Activated naive CD8-positive, alpha-beta T cell (primary cell): ENCODE measurements around the gene SLC17A7.

ENCODE experiments used
- H3K27ac Mint-ChIP-seq: one replicate; pipeline ENCODE4 v1.8.0; 2021; ENCODE audit warnings: mixed read lengths
- H3K27me3 Mint-ChIP-seq: one replicate; pipeline ENCODE4 v1.8.0; 2021; ENCODE audit warnings: mixed read lengths
- H3K36me3 Mint-ChIP-seq: one replicate; pipeline ENCODE4 v1.8.0; 2021; ENCODE audit warnings: mixed read lengths
- H3K4me1 Mint-ChIP-seq: one replicate; pipeline ENCODE4 v1.8.0; 2021; ENCODE audit warnings: low read depth, mixed read lengths
- H3K4me3 Mint-ChIP-seq: one replicate; pipeline ENCODE4 v1.8.0; 2021; ENCODE audit warnings: mild to moderate bottlenecking, mixed read lengths
- H3K9me3 Mint-ChIP-seq: one replicate; pipeline ENCODE4 v1.8.0; 2021; ENCODE audit warnings: low read depth, mixed read lengths

Gene SLC17A7

DNA sequence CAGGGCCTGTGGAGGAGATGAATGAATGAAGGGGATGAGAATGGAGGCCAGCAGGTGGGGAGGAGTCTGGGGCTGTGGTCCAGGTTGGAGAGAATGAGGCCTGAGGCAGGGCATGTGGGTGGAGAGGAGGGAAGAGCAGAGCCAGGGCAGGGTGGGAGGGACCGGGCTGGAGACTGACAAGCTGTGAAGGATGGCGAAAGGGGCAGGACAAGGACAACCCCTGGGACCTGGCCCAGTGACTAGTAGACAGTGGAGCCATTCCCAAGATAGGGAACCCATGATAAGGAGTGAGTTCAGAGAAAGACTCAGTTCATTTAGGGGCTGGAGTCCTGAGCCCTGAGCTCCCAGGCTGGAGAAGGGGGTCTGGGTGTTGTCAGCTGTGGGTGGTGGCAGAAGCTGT lies 21.1 kb downstream of the SLC17A7 start:
- Mint-ChIP-seq H3K4me3 (peak overlapping the region; percentile 36), H3K9me3 (no peaks in the 10 kb centered on the region), H3K36me3 (no peaks in the 10 kb centered on the region), H3K4me1 (peaks cover 33% of the 10 kb centered on the region), H3K27me3 (peaks cover 42% of the 10 kb centered on the region), H3K27ac (no peak overlapping the region)

DNA sequence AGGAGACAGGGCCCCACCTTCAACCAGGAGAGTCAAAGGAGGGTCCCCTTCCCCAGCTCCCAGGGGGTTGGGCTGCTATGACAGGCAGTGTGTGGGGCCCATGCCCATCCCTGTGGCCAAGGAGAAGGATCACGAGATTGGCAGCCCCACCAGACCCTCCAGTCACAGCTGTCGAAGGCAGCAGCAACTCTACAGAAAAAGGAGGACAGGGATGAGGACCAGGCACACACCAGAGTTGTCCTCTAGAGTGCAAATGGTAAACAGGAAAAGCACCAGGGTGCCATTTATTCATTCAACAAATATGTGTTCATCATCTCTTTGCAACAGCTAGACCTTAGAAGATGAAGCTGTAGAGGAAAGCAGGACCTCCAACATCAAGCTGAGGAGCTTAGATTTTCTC lies 22.2 kb downstream of the SLC17A7 start:
- Mint-ChIP-seq H3K36me3 (no peaks in the 10 kb centered on the region), H3K27me3 (peaks cover 41% of the 10 kb centered on the region), H3K9me3 (no peaks in the 10 kb centered on the region), H3K4me1 (peaks cover 30% of the 10 kb centered on the region), H3K4me3 (no peak overlapping the region), H3K27ac (no peak overlapping the region)

DNA sequence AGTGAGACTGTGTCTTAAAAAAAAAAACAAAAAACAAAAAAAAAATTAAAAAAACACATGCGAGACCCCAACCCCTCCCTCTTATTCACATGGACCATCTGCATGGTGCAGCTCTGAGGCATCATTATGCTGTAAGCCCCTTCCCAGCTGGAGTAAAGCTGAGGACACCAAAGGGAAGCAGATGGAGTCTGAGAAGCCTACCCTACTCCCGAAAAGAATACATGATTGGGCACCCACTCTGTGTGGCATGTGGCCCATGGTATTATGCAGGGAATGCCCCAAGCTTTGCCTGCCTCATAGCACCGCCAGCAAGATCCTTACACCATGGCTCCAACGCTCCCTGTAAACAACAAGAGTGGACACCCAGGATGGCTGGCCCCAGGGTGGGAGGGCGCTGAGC lies 22.8 kb downstream of the SLC17A7 start:
- H3K4me1 Mint-ChIP-seq: peaks cover 24% of the 10 kb centered on the region
- H3K36me3 Mint-ChIP-seq: no peaks in the 10 kb centered on the region
- H3K27me3 Mint-ChIP-seq: peaks cover 36% of the 10 kb centered on the region
- no peak overlapping the region for H3K4me3 Mint-ChIP-seq
- no peak overlapping the region for H3K27ac Mint-ChIP-seq
- H3K9me3 Mint-ChIP-seq: no peaks in the 10 kb centered on the region

DNA sequence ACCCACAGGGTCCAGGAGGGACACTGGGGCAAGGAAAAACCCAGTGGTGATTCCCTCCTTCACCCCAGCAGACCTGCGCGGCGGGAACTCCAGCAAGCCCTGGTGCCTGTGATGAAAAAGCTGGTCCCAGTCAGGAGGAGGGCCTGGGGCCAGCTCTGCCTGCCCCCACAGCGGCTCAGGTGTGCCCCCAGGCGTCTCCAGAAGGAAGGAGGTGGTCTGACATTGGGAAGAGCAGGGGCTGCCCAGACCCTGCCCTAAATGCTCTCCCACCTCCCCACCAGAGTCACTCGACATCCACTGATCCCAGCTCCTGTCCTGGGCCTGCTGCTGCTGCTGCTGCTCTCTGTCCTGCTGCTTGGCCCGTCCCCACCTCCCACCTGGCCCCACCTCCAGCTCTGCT lies 24.2 kb downstream of the SLC17A7 start:
- peaks cover 18% of the 10 kb centered on the region for H3K4me1 Mint-ChIP-seq
- H3K27me3 Mint-ChIP-seq: peaks cover 31% of the 10 kb centered on the region
- H3K9me3 Mint-ChIP-seq: no peaks in the 10 kb centered on the region
- no peak overlapping the region for H3K4me3 Mint-ChIP-seq
- no peak overlapping the region for H3K27ac Mint-ChIP-seq
- H3K36me3 Mint-ChIP-seq: no peaks in the 10 kb centered on the region

DNA sequence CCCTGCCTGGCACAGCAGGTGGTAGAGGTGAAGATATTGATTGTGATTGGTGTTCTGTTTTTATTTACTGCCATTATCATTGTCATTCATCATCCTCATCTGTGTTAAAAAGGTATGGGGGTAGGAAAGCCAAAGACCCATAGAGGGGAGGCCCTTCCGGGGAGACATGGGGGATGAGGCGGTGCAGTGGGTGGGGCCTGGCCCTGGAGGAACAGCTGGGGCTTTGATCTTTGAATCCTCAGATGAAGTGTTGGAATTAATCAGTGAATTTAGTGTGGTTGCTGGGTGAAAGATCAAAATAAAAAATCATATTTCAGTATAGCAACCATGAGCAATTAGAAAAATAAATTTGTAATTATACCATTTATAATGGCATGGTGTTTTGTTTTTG lies 25.5 kb downstream of the SLC17A7 start:
- no peak overlapping the region for H3K27ac Mint-ChIP-seq
- no peaks in the 10 kb centered on the region for H3K9me3 Mint-ChIP-seq
- H3K36me3 Mint-ChIP-seq: no peaks in the 10 kb centered on the region
- H3K4me1 Mint-ChIP-seq: peaks cover 22% of the 10 kb centered on the region
- H3K4me3 Mint-ChIP-seq: no peak overlapping the region
- peaks cover 21% of the 10 kb centered on the region for H3K27me3 Mint-ChIP-seq

DNA sequence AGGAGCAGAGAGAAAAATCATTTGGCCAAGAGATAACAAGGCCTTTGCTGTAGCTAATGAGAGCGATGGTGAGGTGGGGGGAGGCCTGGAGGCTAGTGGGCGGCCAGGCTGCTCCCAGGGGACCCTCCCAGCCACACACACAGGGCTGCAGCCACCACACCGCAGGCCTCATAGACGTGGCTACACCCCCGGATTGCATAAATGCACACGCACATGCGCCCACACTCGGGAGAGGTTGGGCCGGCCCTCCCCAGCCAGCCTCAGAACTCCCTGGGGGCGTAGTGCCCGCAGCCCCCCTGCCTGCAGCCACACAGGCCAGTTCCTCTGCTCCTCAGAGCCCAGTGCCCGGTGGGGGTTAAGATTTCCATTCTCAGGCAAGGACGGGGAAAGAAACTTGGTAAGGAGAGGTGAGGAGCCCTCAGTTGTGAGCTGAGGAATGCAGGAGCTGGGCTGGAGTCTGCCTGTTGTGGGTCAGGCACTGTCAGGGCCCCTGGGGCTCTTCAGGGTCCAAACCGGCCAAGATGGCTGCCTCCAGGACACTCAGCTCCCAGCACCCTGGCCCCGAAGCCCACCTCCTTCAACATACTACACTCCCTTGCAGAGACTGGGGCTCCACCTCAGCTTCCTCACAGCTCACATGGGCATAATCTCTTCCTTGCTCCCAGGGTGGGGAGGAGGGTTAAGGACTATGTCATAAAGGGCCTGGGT lies 26.1 kb downstream of the SLC17A7 start:
- Mint-ChIP-seq H3K27me3 (peaks cover 17% of the 10 kb centered on the region), H3K4me3 (no peak overlapping the region), H3K4me1 (peaks cover 20% of the 10 kb centered on the region), H3K36me3 (no peaks in the 10 kb centered on the region), H3K27ac (no peak overlapping the region), H3K9me3 (no peaks in the 10 kb centered on the region)

DNA sequence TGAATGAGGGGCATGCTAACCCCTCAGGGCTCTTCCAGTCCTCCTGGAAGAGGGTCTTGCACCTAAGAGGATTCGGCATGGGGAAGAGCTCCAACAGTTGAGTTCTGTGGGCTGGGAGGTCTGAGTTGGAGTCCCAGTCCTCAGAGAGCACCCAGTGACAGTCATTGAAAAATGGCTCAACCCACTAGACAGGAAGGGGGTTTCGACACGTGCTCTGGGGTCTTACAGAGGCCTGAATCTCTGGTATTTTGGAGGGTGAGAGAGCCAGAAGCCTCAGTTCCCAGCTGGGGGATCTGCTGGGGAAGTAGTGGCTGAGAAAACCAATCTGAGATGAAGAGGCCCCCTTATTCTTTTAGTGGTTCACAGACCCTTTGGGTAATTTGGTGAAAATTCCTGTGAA lies 27.1 kb downstream of the SLC17A7 start:
- H3K36me3 Mint-ChIP-seq: no peaks in the 10 kb centered on the region
- peaks cover 9% of the 10 kb centered on the region for H3K27me3 Mint-ChIP-seq
- peaks cover 28% of the 10 kb centered on the region for H3K4me1 Mint-ChIP-seq
- H3K27ac Mint-ChIP-seq: no peak overlapping the region
- H3K4me3 Mint-ChIP-seq: no peak overlapping the region
- H3K9me3 Mint-ChIP-seq: no peaks in the 10 kb centered on the region

DNA sequence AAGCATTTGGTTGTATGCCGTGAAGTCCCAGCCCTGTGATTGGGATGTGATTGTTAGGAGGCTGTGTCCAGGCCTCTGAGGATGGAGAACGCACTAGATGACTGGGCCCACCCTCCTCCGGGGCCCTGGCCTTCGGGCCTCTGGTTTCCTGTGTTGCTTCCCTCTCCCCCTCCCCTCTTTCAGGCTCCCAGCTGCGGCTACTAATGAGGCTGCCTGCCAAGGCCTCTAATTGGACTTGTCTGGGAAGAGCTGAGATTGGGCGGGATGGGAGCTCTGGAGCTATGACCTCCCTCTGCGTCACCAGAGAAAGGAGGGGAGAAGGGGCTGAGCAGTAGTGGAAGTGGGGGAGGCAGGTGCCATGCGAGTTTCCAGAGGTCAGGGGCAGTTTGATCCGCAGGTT lies 28.0 kb downstream of the SLC17A7 start:
- Mint-ChIP-seq H3K4me1 (peaks cover 37% of the 10 kb centered on the region), H3K4me3 (no peak overlapping the region), H3K36me3 (no peaks in the 10 kb centered on the region)

DNA sequence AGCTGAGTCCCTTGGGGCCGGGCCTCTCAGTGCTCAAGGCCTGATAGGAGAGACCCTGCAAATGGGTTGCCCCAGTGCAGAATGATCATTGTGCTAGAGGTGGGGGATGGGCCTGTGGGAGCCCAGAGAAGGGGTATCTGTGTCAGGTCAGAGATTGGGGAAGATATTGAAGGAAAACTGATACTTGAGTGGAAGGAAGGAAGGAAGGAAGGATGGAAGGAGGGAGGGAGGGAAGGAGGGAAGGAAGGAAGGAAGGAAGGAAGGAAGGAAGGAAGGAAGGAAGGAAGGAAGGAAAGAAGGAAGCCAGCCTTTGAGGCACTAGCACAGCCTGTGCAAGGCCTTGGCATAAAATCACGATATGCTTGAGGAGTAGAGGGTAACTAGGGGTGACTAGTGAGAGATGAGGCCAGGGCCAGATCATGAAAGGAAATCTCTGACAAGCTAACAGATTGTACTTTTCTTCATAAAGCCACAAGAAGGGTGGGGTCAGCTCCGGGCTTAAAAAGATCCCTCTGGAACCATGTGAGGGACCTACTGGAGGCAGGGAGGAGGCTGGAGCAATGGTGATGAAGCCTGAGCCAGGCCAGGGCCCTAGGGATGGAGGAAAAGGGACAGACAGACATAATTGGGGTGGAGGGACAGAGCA lies 29.5 kb downstream of the SLC17A7 start:
- no peak overlapping the region for H3K4me3 Mint-ChIP-seq
- H3K27ac Mint-ChIP-seq: no peak overlapping the region
- peaks cover 47% of the 10 kb centered on the region for H3K4me1 Mint-ChIP-seq
- H3K36me3 Mint-ChIP-seq: no peaks in the 10 kb centered on the region
- no peaks in the 10 kb centered on the region for H3K9me3 Mint-ChIP-seq
- no peaks in the 10 kb centered on the region for H3K27me3 Mint-ChIP-seq

More for the DNA sequence above, 28.0 kb downstream of the SLC17A7 start:
- Mint-ChIP-seq H3K27me3 (peaks cover 4% of the 10 kb centered on the region), H3K27ac (no peak overlapping the region), H3K9me3 (no peaks in the 10 kb centered on the region)

DNA sequence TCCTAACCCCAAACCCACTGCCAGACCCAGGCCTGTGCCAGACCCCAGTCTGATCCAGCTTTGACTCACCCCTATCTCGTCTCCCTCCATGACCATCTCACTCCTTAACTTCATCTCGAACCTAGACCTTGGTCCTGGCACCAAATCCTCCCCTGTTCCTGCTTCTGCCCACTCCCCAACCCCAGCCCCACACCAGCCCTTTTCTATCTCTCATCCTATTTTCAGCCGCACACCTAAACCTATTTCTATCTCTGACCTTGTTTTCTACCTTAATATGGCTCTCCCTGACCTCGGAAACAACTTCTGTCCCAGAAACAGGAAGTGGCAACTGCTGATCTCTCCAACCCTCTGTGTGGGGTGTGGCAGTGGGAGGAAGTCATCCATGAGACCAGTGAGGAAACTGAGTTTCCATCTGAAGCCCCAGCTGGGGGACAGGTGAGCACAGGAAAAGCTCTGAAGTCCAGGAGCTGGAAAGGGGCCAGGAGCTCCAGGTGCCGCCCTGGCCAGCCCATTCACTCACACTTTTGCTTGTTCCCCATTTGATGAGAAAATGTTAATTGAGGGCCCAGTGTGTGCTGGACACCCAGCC lies 31.8 kb downstream of the SLC17A7 start:
- Mint-ChIP-seq H3K27me3 (no peaks in the 10 kb centered on the region), H3K9me3 (no peaks in the 10 kb centered on the region), H3K4me3 (peak overlapping the region; percentile 51), H3K4me1 (peaks cover 54% of the 10 kb centered on the region), H3K27ac (peak overlapping the region; percentile 55), H3K36me3 (no peaks in the 10 kb centered on the region)

DNA sequence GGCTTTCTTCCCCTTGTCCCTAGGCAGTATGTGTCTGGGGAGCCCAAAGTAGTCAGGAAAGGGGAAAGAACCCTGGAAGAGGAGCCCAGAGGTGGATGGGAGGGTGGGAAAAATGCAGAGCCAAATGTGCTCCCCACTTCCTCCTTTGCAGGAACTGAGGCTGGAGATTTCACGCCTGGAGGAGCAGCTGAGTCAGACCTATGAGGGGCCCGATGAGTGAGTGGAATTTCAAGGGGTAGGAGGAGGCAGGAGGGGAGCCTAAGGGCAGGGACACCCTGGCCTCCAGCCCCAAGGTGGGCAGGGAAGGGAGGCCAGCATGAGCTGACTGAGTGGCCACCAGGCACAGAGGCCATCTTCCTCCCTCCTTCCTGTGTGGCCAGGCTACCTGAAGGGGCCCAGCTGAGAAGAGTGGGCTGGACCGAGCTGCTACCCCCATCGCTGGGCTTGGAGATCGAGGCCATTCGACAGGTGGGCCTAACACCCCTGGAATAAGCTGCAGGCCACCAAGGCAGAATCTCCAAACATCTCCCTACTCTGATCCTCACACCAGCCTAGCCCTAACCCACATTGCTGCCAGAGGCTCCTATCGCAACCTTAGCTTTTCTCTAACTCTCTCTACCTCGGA lies 32.4 kb downstream of the SLC17A7 start:
- H3K27ac Mint-ChIP-seq: peak overlapping the region; percentile 22
- peak overlapping the region; percentile 51 for H3K4me3 Mint-ChIP-seq
- H3K4me1 Mint-ChIP-seq: peaks cover 54% of the 10 kb centered on the region
- no peaks in the 10 kb centered on the region for H3K36me3 Mint-ChIP-seq
- no peaks in the 10 kb centered on the region for H3K9me3 Mint-ChIP-seq
- no peaks in the 10 kb centered on the region for H3K27me3 Mint-ChIP-seq

DNA sequence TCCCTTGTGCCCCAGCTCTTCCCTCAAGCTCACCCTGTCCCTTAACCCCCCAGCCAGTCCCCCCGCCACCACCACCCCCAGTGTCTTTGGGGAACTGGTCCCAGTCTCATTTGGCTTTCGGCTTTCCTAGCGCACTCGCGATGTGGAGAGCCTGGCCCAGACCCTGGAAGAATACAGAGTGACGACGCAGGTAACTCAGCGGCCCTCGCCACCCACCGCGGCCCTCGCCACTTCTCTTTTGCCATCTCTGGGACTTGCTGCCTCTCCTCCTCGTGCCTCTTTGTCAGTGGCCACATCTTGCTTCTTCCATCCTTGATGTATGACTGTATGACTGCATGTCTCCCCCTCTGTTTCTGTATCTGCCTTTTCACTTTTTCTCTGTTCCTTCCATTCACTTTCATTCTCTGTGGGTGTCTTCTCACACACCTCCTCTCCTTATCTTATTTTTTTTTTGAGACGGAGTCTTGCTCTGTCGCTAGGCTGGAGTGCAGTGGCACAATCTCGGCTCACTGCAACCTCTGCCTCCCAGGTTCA lies 33.8 kb downstream of the SLC17A7 start:
- Mint-ChIP-seq H3K9me3 (no peaks in the 10 kb centered on the region), H3K27me3 (no peaks in the 10 kb centered on the region), H3K36me3 (no peaks in the 10 kb centered on the region), H3K4me3 (no peak overlapping the region), H3K27ac (no peak overlapping the region), H3K4me1 (peaks cover 60% of the 10 kb centered on the region)

DNA sequence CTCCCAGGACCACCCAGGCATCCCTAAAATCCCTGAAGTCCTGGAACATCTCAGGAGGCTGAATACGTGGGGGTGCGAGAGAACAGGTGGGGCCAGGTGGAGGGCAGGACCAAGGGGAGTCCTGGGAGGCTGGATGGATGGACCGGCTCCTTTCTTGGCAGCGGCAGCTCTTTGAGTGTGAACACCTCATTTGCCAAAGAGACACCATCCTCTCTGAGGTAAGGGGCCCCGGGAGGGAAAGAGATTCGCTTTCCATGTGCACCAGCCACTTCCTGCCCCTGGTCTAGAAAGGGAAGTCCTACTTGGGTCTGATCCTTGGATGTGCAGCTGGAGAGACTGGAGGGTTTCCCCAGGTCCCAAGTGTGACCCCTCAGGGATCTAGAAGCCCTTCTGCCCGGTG lies 34.2 kb downstream of the SLC17A7 start:
- Mint-ChIP-seq H3K27ac (no peak overlapping the region), H3K36me3 (no peaks in the 10 kb centered on the region), H3K4me3 (no peak overlapping the region), H3K27me3 (no peaks in the 10 kb centered on the region), H3K4me1 (peaks cover 56% of the 10 kb centered on the region), H3K9me3 (no peaks in the 10 kb centered on the region)

DNA sequence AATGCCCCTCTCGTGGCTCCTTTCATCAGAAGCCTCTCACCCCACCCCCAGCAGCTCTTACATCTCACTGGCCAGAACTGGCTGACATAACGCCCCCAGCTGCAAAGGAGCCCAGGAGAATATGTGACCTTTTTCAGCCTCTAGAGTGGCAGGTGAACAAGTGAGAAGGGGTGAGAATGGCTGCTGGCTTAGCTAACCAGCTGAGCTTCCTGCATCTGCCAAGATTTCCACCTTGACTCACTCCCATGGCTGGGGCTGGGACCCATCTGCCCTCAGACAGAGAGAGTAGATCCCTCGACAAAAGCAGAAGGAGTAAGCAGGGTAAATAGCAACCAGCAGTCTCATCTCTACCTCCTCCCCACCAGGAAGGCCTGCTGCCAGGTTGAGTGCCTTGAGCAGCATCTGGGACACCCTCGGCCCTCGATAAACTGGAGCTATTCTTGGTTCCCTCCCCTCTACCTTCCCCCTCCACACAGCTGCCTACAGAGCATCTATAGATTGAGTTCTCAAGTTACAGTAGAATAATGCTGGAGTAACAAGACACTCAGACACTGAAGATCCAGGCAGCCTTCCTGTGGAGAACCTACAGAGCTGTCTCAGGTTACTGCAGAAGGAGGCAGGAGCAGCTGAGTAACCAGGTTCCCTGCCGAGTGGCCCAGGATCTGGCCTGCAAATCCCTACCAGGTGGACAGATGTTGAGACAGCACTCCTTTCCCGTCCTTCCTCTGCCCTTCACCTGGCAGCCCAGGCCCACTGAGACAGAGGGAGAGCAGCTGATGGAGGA lies 37.7 kb downstream of the SLC17A7 start:
- Mint-ChIP-seq H3K27me3 (no peaks in the 10 kb centered on the region), H3K4me3 (no peak overlapping the region)

More for the DNA sequence above, 37.7 kb downstream of the SLC17A7 start:
- Mint-ChIP-seq H3K4me1 (peaks cover 34% of the 10 kb centered on the region), H3K36me3 (no peaks in the 10 kb centered on the region), H3K27ac (no peak overlapping the region), H3K9me3 (no peaks in the 10 kb centered on the region)
